Measurements from ENCODE around the gene SV2B.

The SV2B gene

GRCh38 chr15:91257746-91258414 is 157.8 kb downstream of the SV2B start:
- H3K36me3 ChIP-seq (ENCODE audit: control insufficient read depth, insufficient read depth, low read length, severe bottlenecking), result no peaks in the 10 kb centered on the region
- H3K4me1 ChIP-seq (ENCODE audit: control insufficient read depth, insufficient read depth, low read length), result peaks cover 4% of the 10 kb centered on the region
- peaks cover 24% of the 10 kb centered on the region for H3K27me3 ChIP-seq (replicated peaks; ENCODE audit: control insufficient read depth, insufficient read depth, low read length)
- no peak overlapping the region for H3K4me3 ChIP-seq (ENCODE audit: low read length)
- H3K9me3 ChIP-seq (ENCODE audit: control insufficient read depth, low read length), result no peaks in the 10 kb centered on the region
- DNase-seq (ENCODE audit: low read depth), result no peak
- no peak overlapping the region for H3K9ac ChIP-seq (ENCODE audit: low read length)

- peaks cover 24% of the 10 kb centered on the region for H3K27me3 ChIP-seq (replicated peaks; ENCODE audit: control insufficient read depth, insufficient read depth, low read length)
- no peaks in the 10 kb centered on the region for H3K9me3 ChIP-seq (ENCODE audit: control insufficient read depth, low read length)
- DNase-seq (ENCODE audit: low read depth), result no peak
Measured at GRCh38 chr15:91258415-91258759, 158.3 kb downstream of the SV2B start.

GRCh38 chr15:91259077-91259476 is 159.0 kb downstream of the SV2B start:
- H3K4me3 ChIP-seq (ENCODE audit: low read length), result no peak overlapping the region
- peaks cover 10% of the 10 kb centered on the region for H3K4me1 ChIP-seq (ENCODE audit: control insufficient read depth, insufficient read depth, low read length)
- no peak for DNase-seq (ENCODE audit: low read depth)
- no peaks in the 10 kb centered on the region for H3K9me3 ChIP-seq (ENCODE audit: control insufficient read depth, low read length)
- no peaks in the 10 kb centered on the region for H3K36me3 ChIP-seq (ENCODE audit: control insufficient read depth, insufficient read depth, low read length, severe bottlenecking)
- peaks cover 24% of the 10 kb centered on the region for H3K27me3 ChIP-seq (replicated peaks; ENCODE audit: control insufficient read depth, insufficient read depth, low read length)
- no peak overlapping the region for H3K9ac ChIP-seq (ENCODE audit: low read length)

More at GRCh38 chr15:91258415-91258759, 158.3 kb downstream of the SV2B start:
- Histone ChIP-seq H3K4me1 (ENCODE audit: control insufficient read depth, insufficient read depth, low read length) (peaks cover 4% of the 10 kb centered on the region), H3K36me3 (ENCODE audit: control insufficient read depth, insufficient read depth, low read length, severe bottlenecking) (no peaks in the 10 kb centered on the region), H3K9ac (ENCODE audit: low read length) (no peak overlapping the region), H3K4me3 (ENCODE audit: low read length) (no peak overlapping the region)

- no peak overlapping the region for H3K4me3 ChIP-seq (ENCODE audit: low read length)
- H3K27me3 ChIP-seq (replicated peaks; ENCODE audit: control insufficient read depth, insufficient read depth, low read length), result peaks cover 16% of the 10 kb centered on the region
- H3K9me3 ChIP-seq (ENCODE audit: control insufficient read depth, low read length), result no peaks in the 10 kb centered on the region
- no peaks in the 10 kb centered on the region for H3K36me3 ChIP-seq (ENCODE audit: control insufficient read depth, insufficient read depth, low read length, severe bottlenecking)
- H3K4me1 ChIP-seq (ENCODE audit: control insufficient read depth, insufficient read depth, low read length), result peaks cover 16% of the 10 kb centered on the region
- H3K9ac ChIP-seq (ENCODE audit: low read length), result no peak overlapping the region
- no peak for DNase-seq (ENCODE audit: low read depth)
Measured at GRCh38 chr15:91261345-91261744, 161.3 kb downstream of the SV2B start.

GRCh38 chr15:91263632-91264531 is 163.8 kb downstream of the SV2B start:
- DNase-seq (ENCODE audit: low read depth), result peak; percentile 7
- Histone ChIP-seq H3K4me3 (ENCODE audit: low read length) (peak overlapping the region; percentile 68), H3K9me3 (ENCODE audit: control insufficient read depth, low read length) (no peaks in the 10 kb centered on the region), H3K36me3 (ENCODE audit: control insufficient read depth, insufficient read depth, low read length, severe bottlenecking) (no peaks in the 10 kb centered on the region), H3K9ac (ENCODE audit: low read length) (peak overlapping the region; percentile 27), H3K4me1 (ENCODE audit: control insufficient read depth, insufficient read depth, low read length) (peaks cover 16% of the 10 kb centered on the region), H3K27me3 (replicated peaks; ENCODE audit: control insufficient read depth, insufficient read depth, low read length) (peaks cover 27% of the 10 kb centered on the region)

- H3K4me3 ChIP-seq (ENCODE audit: low read length), result peak overlapping the region; percentile 68
- H3K4me1 ChIP-seq (ENCODE audit: control insufficient read depth, insufficient read depth, low read length), result peaks cover 16% of the 10 kb centered on the region
- DNase-seq (ENCODE audit: low read depth), result no peak
- no peaks in the 10 kb centered on the region for H3K36me3 ChIP-seq (ENCODE audit: control insufficient read depth, insufficient read depth, low read length, severe bottlenecking)
- H3K9ac ChIP-seq (ENCODE audit: low read length), result no peak overlapping the region
- no peaks in the 10 kb centered on the region for H3K9me3 ChIP-seq (ENCODE audit: control insufficient read depth, low read length)
- peaks cover 27% of the 10 kb centered on the region for H3K27me3 ChIP-seq (replicated peaks; ENCODE audit: control insufficient read depth, insufficient read depth, low read length)
Measured at GRCh38 chr15:91264651-91265351, 164.7 kb downstream of the SV2B start.

- peaks cover 16% of the 10 kb centered on the region for H3K4me1 ChIP-seq (ENCODE audit: control insufficient read depth, insufficient read depth, low read length)
- no peak overlapping the region for H3K9ac ChIP-seq (ENCODE audit: low read length)
- H3K4me3 ChIP-seq (ENCODE audit: low read length), result no peak overlapping the region
- DNase-seq (ENCODE audit: low read depth), result no peak
- H3K9me3 ChIP-seq (ENCODE audit: control insufficient read depth, low read length), result no peaks in the 10 kb centered on the region
- H3K27me3 ChIP-seq (replicated peaks; ENCODE audit: control insufficient read depth, insufficient read depth, low read length), result peaks cover 30% of the 10 kb centered on the region
- H3K36me3 ChIP-seq (ENCODE audit: control insufficient read depth, insufficient read depth, low read length, severe bottlenecking), result no peaks in the 10 kb centered on the region
Measured at GRCh38 chr15:91265416-91265940, 165.4 kb downstream of the SV2B start.

- Histone ChIP-seq H3K27me3 (replicated peaks; ENCODE audit: control insufficient read depth, insufficient read depth, low read length) (peaks cover 48% of the 10 kb centered on the region), H3K36me3 (ENCODE audit: control insufficient read depth, insufficient read depth, low read length, severe bottlenecking) (no peaks in the 10 kb centered on the region), H3K9me3 (ENCODE audit: control insufficient read depth, low read length) (no peaks in the 10 kb centered on the region), H3K9ac (ENCODE audit: low read length) (no peak overlapping the region), H3K4me3 (ENCODE audit: low read length) (no peak overlapping the region), H3K4me1 (ENCODE audit: control insufficient read depth, insufficient read depth, low read length) (peaks cover 15% of the 10 kb centered on the region)
- DNase-seq (ENCODE audit: low read depth), result no peak
Measured at GRCh38 chr15:91268510-91268909, 168.5 kb downstream of the SV2B start.

GRCh38 chr15:91270747-91271146 is 170.7 kb downstream of the SV2B start:
- no peak for DNase-seq (ENCODE audit: low read depth)
- Histone ChIP-seq H3K9me3 (ENCODE audit: control insufficient read depth, low read length) (peaks cover 4% of the 10 kb centered on the region), H3K4me1 (ENCODE audit: control insufficient read depth, insufficient read depth, low read length) (no peaks in the 10 kb centered on the region), H3K9ac (ENCODE audit: low read length) (no peak overlapping the region), H3K27me3 (replicated peaks; ENCODE audit: control insufficient read depth, insufficient read depth, low read length) (peaks cover 49% of the 10 kb centered on the region), H3K4me3 (ENCODE audit: low read length) (no peak overlapping the region), H3K36me3 (ENCODE audit: control insufficient read depth, insufficient read depth, low read length, severe bottlenecking) (no peaks in the 10 kb centered on the region)

GRCh38 chr15:91271565-91272153 is 171.6 kb downstream of the SV2B start:
- H3K36me3 ChIP-seq (ENCODE audit: control insufficient read depth, insufficient read depth, low read length, severe bottlenecking), result no peaks in the 10 kb centered on the region
- no peak overlapping the region for H3K4me3 ChIP-seq (ENCODE audit: low read length)
- peaks cover 12% of the 10 kb centered on the region for H3K9me3 ChIP-seq (ENCODE audit: control insufficient read depth, low read length)
- peak; percentile 90 for DNase-seq (ENCODE audit: low read depth)
- H3K9ac ChIP-seq (ENCODE audit: low read length), result no peak overlapping the region
- peaks cover 49% of the 10 kb centered on the region for H3K27me3 ChIP-seq (replicated peaks; ENCODE audit: control insufficient read depth, insufficient read depth, low read length)
- H3K4me1 ChIP-seq (ENCODE audit: control insufficient read depth, insufficient read depth, low read length), result no peaks in the 10 kb centered on the region
